GM19035 (cell line): ENCODE data around the gene CYP26C1.

Experiments used
- ATAC-seq: cut with Tn5 transposase; IDR thresholded peaks from one replicate; pipeline ENCODE4 v1.9.1; 2021; ENCODE audit not compliant: unreplicated experiment

Gene CYP26C1

GRCh38 chr10:93059975-93060886 is at the start of gene CYP26C1:
Gene CYP26C1, plus strand, starts transcription at chr10:93060798. Its CDS starts 466 bp downstream, at chr10:93061264.
- ATAC-seq = no peak

- ATAC-seq = no peak
Measured at GRCh38 chr10:93015722-93016121, 44.9 kb upstream of the CYP26C1 start.

- ATAC-seq = no peak
Measured at GRCh38 chr10:93023013-93023650, 37.5 kb upstream of the CYP26C1 start.

GRCh38 chr10:93026072-93026471 is 34.5 kb upstream of the CYP26C1 start:
- no peak for ATAC-seq

GRCh38 chr10:93027508-93027907 is 33.1 kb upstream of the CYP26C1 start:
- ATAC-seq = no peak

GRCh38 chr10:93028883-93029282 is 31.7 kb upstream of the CYP26C1 start:
- ATAC-seq = no peak

GRCh38 chr10:93030409-93030808 is 30.2 kb upstream of the CYP26C1 start:
- no peak for ATAC-seq

GRCh38 chr10:93032105-93032808 is 28.3 kb upstream of the CYP26C1 start:
- no peak for ATAC-seq

- ATAC-seq = no peak
Measured at GRCh38 chr10:93032809-93033137, 27.8 kb upstream of the CYP26C1 start.

GRCh38 chr10:93034426-93034825 is 26.2 kb upstream of the CYP26C1 start:
- ATAC-seq = no peak

- no peak for ATAC-seq
Measured at GRCh38 chr10:93039110-93039509, 21.5 kb upstream of the CYP26C1 start.

- no peak for ATAC-seq
Measured at GRCh38 chr10:93039721-93040120, 20.9 kb upstream of the CYP26C1 start.

GRCh38 chr10:93054486-93054885 is 6.1 kb upstream of the CYP26C1 start:
- ATAC-seq = no peak

GRCh38 chr10:93058139-93058538 is 2.5 kb upstream of the CYP26C1 start:
- no peak for ATAC-seq

- ATAC-seq = no peak
Measured at GRCh38 chr10:93060887-93061593, 442 bp downstream of the CYP26C1 start.

GRCh38 chr10:93061594-93062513 is 1.3 kb downstream of the CYP26C1 start:
- ATAC-seq = no peak

- peak; percentile 56 for ATAC-seq
Measured at GRCh38 chr10:93062514-93063143, 2.0 kb downstream of the CYP26C1 start.

GRCh38 chr10:93063144-93063976 is 2.8 kb downstream of the CYP26C1 start:
- ATAC-seq = no peak
